K562 (cell line): ENCODE results near the gene UTS2R. TPM values are rescaled to one million over a fixed set of nuclear protein-coding genes. Genes with fewer than 3 reads are reported as not detected.
A peak's percentile ranks its signal among the peaks of the same experiment; 100 is the strongest.

Experiments
- ARID2 ChIP-seq: fragments of 450-650 bp; IDR thresholded peaks from 2 replicates; pipeline ENCODE4 v1.6.1; 2017; ENCODE audit warnings: antibody characterized with exemption, mild to moderate bottlenecking
- COPS2 ChIP-seq: fragments of 450-650 bp; conservative IDR thresholded peaks from 2 replicates; pipeline ENCODE4 v1.6.1; 2016; ENCODE audit warnings: mild to moderate bottlenecking, moderate library complexity
- FIP1L1 ChIP-seq: fragments of 200-400 bp; formaldehyde crosslinking; IDR thresholded peaks from 2 replicates; pipeline ENCODE4 v1.6.1; 2018; ENCODE audit warnings: mild to moderate bottlenecking, low read depth, low read length; ENCODE audit not compliant: poor library complexity, severe bottlenecking
- FUS ChIP-seq: fragments of 200-400 bp; formaldehyde crosslinking; optimal IDR thresholded peaks from 2 replicates; pipeline ENCODE3; 2017; ENCODE audit warnings: low read depth, low read length
- HDAC6 ChIP-seq: IDR thresholded peaks from 2 replicates; pipeline ENCODE4 v1.6.1; 2012; ENCODE audit warnings: low read depth, mild to moderate bottlenecking, control low read depth, inconsistent platforms, low read length, moderate library complexity
- HMG20B ChIP-seq: fragments of 250-450 bp; sonication (Bioruptor Pico); IDR thresholded peaks from 2 replicates; pipeline ENCODE4 v1.5.0; 2021; ENCODE audit warnings: mild to moderate bottlenecking
- KLF10 ChIP-seq: fragments of 250-450 bp; sonication (Bioruptor Pico); IDR thresholded peaks from 2 replicates; pipeline ENCODE4 v1.6.1; 2021; ENCODE audit warnings: matching md5 sums
- MNT ChIP-seq, 2 experiments: fragments of 450-650 bp; conservative IDR thresholded peaks; 2 replicates each; pipeline ENCODE4 v1.6.1; 2017; ENCODE audit warnings: mild to moderate bottlenecking in 2 of 2, moderate library complexity in 2 of 2
- NBN ChIP-seq: fragments of 450-650 bp; IDR thresholded peaks from 2 replicates; pipeline ENCODE4 v1.6.1; 2016; ENCODE audit warnings: low read depth, mild to moderate bottlenecking
- PCBP1 ChIP-seq: fragments of 200-400 bp; formaldehyde crosslinking; IDR thresholded peaks from 2 replicates; pipeline ENCODE4 v1.6.1; 2018; ENCODE audit warnings: mild to moderate bottlenecking, low read depth, low read length; ENCODE audit not compliant: poor library complexity, severe bottlenecking
- SIN3A ChIP-seq, 2 experiments: fragments of 150-350 bp in 1 of 2; IDR thresholded peaks; 2 replicates each; pipeline ENCODE4 v1.6.1; 2011 to 2016; ENCODE audit warnings: borderline replicate concordance in 2 of 2, low read depth in 2 of 2, low read length in 2 of 2, mild to moderate bottlenecking in 2 of 2, moderate library complexity in 2 of 2; ENCODE audit not compliant: control insufficient read depth in 1 of 2
- SMARCC2 ChIP-seq: fragments of 450-650 bp; IDR thresholded peaks from 2 replicates; pipeline ENCODE4 v1.6.1; 2017; ENCODE audit warnings: antibody characterized with exemption, moderate library complexity, mild to moderate bottlenecking, low read depth
- XRCC4 ChIP-seq: IDR thresholded peaks from one replicate; pipeline ENCODE4 v1.6.1; 2011; ENCODE audit not compliant: insufficient read depth, insufficient read length; ENCODE audit errors: extremely low read depth
- ZNF316 ChIP-seq: fragments of 450-650 bp; IDR thresholded peaks from 2 replicates; pipeline ENCODE4 v1.6.1; 2016
- polyA plus RNA-seq, 8 experiments: library from polyadenylated mRNA; depleted of rRNA in 4 of 8; stranded (reverse) in 5 of 8; unstranded in 3 of 8; fragments of >200 nt; fragmentation: Nextera tagmentation in 2 of 8; fragmentation: Illumina TruSeq in 1 of 8; extraction: Ambion mirVana in 2 of 8; extraction: Trizol in 1 of 8; gene quantifications; 2 replicates each; pipeline versions ENCODE4 v1.2.1 to v1.2.3, GENCODE V29; 2011 to 2014; ENCODE audit warnings: inconsistent platforms in 1 of 8, missing spikeins in 1 of 8
- total RNA-seq, 7 experiments: library from RNA; depleted of rRNA in 6 of 7; stranded (reverse); fragments of >200 nt in 6 of 7; fragmentation: Illumina TruSeq in 2 of 7; extraction: Trizol in 2 of 7; gene quantifications; 2 replicates each; pipeline versions ENCODE4 v1.2.1 to v1.2.3, GENCODE V29; 2011 to 2021; ENCODE audit warnings: low replicate concordance in 1 of 7
- TF ChIP-seq, protein P1 (sequence below), 2 experiments: fragments of 450-650 bp; formaldehyde crosslinking in 1 of 2; IDR thresholded peaks; 2 replicates each; pipeline versions ENCODE4 v1.4.0 to v1.6.1; 2014 to 2020; ENCODE audit warnings: mild to moderate bottlenecking in 2 of 2, borderline replicate concordance in 1 of 2, low read depth in 1 of 2

Gene UTS2R
- total and polyA plus RNA-seq, 9 of the 15 experiments (the other 6 are each of a cell fraction or from before 2014, with no cell fraction given), result 0.22 TPM; not detected in 8

GRCh38 chr17:82388223-82388921, 16.8 kb downstream of the UTS2R start (continued):
- TF ChIP-seq NBN, result no peak
- no peak for TF ChIP-seq SMARCC2
- TF ChIP-seq XRCC4, result no peak
- TF ChIP-seq, protein P1, sequence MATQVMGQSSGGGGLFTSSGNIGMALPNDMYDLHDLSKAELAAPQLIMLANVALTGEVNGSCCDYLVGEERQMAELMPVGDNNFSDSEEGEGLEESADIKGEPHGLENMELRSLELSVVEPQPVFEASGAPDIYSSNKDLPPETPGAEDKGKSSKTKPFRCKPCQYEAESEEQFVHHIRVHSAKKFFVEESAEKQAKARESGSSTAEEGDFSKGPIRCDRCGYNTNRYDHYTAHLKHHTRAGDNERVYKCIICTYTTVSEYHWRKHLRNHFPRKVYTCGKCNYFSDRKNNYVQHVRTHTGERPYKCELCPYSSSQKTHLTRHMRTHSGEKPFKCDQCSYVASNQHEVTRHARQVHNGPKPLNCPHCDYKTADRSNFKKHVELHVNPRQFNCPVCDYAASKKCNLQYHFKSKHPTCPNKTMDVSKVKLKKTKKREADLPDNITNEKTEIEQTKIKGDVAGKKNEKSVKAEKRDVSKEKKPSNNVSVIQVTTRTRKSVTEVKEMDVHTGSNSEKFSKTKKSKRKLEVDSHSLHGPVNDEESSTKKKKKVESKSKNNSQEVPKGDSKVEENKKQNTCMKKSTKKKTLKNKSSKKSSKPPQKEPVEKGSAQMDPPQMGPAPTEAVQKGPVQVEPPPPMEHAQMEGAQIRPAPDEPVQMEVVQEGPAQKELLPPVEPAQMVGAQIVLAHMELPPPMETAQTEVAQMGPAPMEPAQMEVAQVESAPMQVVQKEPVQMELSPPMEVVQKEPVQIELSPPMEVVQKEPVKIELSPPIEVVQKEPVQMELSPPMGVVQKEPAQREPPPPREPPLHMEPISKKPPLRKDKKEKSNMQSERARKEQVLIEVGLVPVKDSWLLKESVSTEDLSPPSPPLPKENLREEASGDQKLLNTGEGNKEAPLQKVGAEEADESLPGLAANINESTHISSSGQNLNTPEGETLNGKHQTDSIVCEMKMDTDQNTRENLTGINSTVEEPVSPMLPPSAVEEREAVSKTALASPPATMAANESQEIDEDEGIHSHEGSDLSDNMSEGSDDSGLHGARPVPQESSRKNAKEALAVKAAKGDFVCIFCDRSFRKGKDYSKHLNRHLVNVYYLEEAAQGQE (IDR thresholded peaks at IDR 0.05; ENCODE audit: borderline replicate concordance), result peak; percentile 94
- TF ChIP-seq, protein P1 (CRISPR knock-in tag; IDR thresholded peaks at IDR 0.05; ENCODE audit: low read depth), result peak; percentile 79
- TF ChIP-seq MNT (conservative IDR thresholded peaks at IDR 0.05), result peak in 1 of 2 experiments; percentile 56; a peak in 2 of 4 replicates
- no peak for TF ChIP-seq HDAC6
- TF ChIP-seq PCBP1, result no peak
- no peak for TF ChIP-seq KLF10
- no peak for TF ChIP-seq HMG20B (CRISPR knock-in tag)
- TF ChIP-seq SIN3A (IDR thresholded peaks at IDR 0.05; ENCODE audit: borderline replicate concordance in 2 of 2, control insufficient read depth in 1 of 2, low read depth in 2 of 2, low read length in 2 of 2), result 0 out of 4 replicates have a peak, but pooled peaks of 1 of the 2 experiments have one; percentile 63
- TF ChIP-seq ARID2, result no peak
- TF ChIP-seq FUS, result no peak
- TF ChIP-seq COPS2, result no peak
- peak; percentile 52 for TF ChIP-seq FIP1L1
- TF ChIP-seq ZNF316, result no peak
